ENCODE data around the gene CCDC85A.
A peak's percentile ranks its signal among the peaks of the same experiment; 100 is the strongest.
"Not testable (repeated sequence)": the region's sequence is repeated elsewhere in the genome, so short reads cannot be mapped to it uniquely, and the experiment has no call there.

CCDC85A gene

DNA sequence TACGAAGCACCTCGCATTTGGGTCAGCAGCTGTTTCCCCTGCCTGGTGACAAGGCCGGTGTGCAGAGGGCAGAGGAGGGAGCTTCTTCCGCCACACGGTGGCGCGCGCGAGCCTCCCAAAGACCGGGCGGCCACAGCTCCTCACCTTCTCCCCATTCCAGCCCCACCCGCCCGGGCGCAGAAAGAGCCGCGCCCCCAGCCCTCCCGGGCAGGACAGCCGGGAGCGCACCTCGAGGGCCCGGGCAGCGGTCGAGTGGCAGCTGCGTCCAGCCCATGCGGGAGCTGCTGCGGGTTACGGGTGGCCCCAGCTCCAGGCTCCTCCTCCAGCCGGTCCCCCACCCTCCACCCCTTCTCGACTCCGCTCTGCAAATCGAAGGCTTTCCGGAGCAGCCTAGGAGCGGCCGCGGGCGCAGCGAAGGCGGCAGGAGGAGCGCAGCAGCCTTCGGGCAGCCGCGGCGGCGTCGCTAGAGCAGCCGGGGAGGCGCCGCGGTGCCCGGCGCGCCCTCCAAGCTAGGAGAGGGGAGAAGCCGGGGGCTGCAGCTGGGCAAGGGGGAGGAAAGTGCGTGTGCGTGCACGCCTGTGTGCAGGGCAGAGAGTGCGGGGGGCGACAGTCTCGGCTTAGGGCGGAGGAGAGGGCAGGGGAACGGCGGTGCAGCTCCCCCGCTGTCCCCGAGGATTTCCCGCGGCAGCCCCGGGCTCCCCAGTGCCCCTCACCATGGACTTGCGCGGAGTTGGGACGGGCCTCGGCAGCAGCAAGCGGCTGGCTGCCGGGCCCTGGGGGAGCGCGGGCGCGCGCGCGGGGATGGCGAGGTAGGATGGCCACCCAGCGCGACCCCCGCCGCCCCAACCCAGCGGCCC is at the start of gene CCDC85A:
Gene CCDC85A, plus strand, starts transcription at position 348 of the 857 bp plus-strand sequence. CDS start 635 bp downstream, outside the sequence.
- FAIRE-seq (peak; percentile 92), DNase-seq (ENCODE audit: insufficient read length, low spot score) (peak; percentile 84)

DNA sequence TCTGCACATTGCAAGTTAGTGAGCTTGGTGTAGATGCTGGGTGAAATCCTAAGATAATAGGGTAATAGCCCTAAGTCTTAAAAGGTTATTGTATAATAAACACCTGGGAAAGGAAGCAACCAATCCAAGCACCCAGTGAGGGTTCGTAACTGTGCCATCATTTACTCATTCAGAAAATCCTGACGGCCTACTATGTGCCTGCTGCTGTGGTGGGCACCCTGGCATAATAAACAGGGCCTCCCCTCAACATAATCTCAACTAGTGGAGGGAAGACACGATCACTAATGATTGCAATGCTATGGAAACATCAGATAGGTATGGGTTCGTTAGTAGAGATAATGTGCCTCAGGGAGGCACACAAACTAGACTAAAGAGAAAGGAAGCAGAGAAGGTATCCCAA is 48.9 kb upstream of the CCDC85A start:
- DNase-seq (ENCODE audit: insufficient read length, low spot score) = no peak
- FAIRE-seq = no peak

GRCh38 chr2:56142497-56143061 is 41.2 kb upstream of the CCDC85A start:
- not testable (repeated sequence) for DNase-seq (ENCODE audit: insufficient read length, low spot score); FAIRE-seq

- no peak for DNase-seq (ENCODE audit: insufficient read length, low spot score)
- FAIRE-seq = no peak
These were observed 35.9 kb upstream of the CCDC85A start for GRCh38 chr2:56147907-56148306.

DNA sequence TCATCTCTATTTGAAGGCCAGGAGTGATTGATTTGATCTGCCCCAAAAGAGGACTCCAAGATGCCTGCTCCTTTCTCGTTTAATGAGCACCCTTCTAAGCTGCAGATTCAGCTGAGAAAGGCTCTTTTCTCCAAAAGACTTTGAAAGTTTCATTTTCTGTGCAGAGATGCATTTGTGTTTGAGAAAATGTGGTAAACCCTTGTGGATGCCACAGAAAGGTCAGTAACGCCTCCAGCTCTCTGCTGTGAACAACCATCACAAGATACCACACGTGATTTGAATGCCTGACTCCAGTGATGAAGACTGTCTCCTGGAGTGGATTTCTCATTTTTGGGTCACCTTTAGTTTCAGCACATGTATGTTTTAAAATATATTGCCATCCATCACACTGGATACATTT is 35.0 kb upstream of the CCDC85A start:
- FAIRE-seq (no peak), DNase-seq (ENCODE audit: insufficient read length, low spot score) (no peak)

GRCh38 chr2:56151841-56152240 is 31.9 kb upstream of the CCDC85A start:
- no peak for FAIRE-seq
- DNase-seq (ENCODE audit: insufficient read length, low spot score) = no peak

DNA sequence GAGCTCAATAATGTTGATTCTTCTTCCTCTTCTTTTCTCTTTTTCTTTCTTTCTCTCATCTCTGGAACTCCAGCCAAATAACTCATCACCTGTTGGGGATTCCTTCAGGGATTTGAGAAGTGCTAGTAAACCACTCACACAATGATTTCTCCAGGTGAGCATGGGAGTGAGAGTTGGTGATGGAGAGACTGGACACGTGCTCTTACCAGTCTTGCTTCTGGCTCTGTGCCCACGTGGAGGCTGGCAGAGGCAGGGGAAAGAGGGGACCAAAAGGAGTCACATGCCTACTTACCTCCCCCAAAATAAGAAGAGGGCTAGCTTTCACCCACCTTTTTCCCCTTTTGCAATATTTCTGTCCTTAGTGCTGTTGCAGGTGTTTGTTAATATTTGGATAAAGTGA is 28.6 kb upstream of the CCDC85A start:
- FAIRE-seq = no peak

GRCh38 chr2:56159875-56160274 is 23.9 kb upstream of the CCDC85A start:
- FAIRE-seq; DNase-seq (ENCODE audit: insufficient read length, low spot score): not testable (repeated sequence)

More for the DNA sequence above, 28.6 kb upstream of the CCDC85A start:
- no peak for DNase-seq (ENCODE audit: insufficient read length, low spot score)

DNA sequence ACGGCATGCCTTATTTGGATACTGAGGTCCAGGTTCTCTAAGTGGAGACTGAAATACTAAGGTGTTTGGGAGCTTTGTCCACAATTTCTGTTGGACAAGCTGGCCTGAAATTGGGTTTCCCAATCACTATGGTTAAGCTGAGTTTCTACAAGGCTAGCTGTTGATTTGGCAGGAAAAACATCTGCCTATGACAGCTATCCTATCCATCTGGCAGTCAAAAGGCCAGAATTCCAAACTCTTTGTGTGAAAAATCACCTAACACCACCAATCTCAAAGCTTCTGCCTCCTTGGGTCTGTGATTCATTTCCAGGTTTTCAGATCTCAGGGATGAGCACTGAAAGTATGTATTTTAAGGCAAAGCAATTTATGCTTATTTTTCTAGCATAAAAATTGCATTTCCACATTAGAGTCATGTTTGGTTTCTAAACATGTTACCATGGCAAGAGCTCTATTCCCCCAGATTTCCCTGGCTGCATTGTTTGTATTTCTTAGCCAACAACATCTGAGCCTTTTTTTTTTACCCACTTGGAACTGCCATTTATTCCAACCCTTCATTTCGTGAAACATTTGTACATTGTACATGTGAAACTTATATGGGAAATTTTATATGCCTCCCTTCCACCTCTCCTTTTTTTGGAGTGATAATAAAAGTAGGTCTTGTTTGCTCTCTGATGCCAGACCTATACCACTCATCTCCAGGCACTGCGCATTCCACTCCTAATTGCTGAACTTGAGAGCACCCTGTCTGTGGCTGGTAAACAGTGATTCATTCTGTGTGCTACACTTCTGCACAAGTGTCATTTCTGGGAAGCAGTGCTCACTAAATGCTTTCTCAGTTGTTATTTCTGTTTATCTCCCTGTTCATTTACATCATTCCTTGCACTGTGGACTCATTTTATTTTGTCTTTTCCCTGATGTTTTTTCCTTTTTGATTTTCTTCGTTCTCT is 15.9 kb upstream of the CCDC85A start:
- FAIRE-seq (peak; percentile 71), DNase-seq (ENCODE audit: insufficient read length, low spot score) (peak; percentile 27)

- DNase-seq (ENCODE audit: insufficient read length, low spot score) = no peak
- FAIRE-seq = no peak
These were observed 14.3 kb upstream of the CCDC85A start for GRCh38 chr2:56169521-56169920.

DNA sequence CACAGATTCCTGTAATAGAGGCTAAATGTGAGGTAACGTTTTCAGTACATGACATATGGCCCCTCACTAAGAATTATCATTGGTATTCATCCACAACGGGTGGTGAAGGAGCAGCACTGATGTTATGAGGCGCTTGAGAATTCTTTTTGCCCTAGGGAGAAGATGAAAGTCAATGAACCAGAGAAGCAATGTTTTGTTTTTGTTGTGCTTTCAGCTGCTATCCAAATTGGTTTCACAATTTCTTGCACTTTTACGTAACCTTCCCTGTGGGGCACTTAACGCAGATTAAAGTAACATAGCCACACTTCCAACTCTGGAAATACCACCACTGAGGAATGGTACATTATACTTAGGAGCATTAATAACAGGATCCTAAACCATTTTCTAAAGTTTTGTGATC is 13.3 kb upstream of the CCDC85A start:
- DNase-seq (ENCODE audit: insufficient read length, low spot score) = no peak
- FAIRE-seq = no peak

DNA sequence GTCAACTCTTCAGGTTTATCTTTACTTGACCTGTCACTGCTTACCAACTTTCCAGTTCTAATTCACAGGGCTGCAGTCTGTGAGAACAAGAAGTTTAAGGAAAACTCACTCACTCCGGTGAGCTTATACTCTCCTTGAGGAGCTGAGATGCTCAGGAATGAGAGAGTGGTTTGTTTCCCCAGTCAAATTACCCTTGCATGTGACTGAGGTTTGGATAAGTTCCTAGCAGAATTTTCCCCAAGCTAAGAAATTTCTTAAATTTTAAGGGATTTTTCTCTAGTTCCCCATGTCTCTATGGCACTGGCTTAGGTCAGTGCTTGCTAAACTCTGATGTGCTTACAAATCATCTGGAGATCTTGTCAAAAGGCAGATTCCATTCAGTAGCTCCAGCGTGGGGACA is 12.8 kb upstream of the CCDC85A start:
- FAIRE-seq = no peak
- no peak for DNase-seq (ENCODE audit: insufficient read length, low spot score)

DNA sequence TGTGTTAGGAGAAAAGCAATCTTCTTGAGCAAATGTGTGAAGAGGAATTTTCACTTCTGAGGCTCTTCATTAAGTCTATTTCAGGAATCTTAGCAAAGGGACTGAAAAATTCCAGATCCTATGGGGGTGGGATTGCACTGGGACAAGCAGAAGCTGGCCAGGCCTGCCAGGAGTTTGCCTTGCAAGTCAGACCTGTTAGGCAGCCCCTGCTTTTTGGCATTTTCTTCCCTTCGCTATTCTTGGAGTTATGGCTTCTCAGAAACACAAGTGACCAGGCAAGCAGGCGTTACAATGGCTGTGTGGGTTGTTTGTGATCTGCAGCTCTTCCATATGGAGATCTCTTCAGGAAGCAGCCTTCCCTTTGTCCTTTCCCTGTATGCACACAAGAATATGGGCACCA is 8.0 kb upstream of the CCDC85A start:
- FAIRE-seq = no peak
- no peak for DNase-seq (ENCODE audit: insufficient read length, low spot score)

DNA sequence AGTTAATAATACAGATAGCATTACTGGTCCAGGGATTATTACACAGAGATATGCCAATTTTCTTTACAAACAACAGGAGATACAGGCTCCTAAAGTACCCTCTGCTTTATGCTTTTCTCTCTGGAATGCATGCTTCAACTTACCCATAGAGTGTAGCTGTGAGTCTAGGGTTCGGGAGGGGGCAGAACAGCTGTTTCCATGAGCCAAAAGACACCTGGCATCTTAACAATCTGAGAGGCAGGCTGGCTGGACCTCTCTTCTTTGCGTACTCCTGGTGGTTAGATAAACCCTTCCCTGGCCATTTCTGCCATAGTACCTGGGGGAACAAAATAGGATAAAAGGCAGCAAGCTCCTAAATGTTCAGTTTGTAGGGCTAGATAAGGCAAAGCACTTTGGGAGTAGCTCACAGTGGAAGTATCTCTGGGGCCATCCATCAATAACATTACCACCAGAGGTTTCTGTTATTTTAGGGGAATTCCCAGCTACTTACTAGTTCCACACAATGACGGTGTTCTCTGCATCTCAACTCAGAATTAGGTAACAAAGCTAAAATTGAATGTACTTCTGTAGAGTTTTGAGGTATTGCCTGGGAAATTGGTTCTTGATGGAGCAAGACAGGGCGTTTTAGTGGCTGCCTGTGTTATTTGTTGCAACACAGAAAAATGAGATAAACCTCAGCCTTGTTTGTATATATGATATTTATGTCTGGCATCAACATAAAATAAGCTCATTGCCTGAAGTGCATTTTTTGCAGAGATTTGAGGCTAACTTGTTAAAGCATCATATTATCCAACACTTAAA is 6.2 kb upstream of the CCDC85A start:
- DNase-seq (ENCODE audit: insufficient read length, low spot score) = no peak
- no peak for FAIRE-seq

DNA sequence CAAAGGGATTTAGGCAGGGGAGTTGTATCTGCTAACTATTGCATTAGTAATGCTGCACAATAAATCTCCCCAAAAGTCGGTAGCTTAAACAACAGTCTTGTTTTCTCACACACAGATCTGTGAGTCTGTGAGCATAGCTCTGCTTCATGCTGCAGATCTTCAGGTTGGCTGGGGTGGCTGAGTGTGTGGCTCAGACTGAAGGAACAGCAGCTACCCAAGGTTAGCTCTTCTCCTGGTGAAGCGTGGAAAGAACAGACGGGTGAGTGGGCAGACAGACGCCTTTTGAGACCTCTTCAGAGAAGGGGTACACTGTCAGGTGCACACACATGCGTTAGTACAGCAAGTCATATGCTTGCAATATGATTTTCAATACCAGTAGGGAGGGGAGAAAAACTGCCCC is 3.9 kb upstream of the CCDC85A start:
- DNase-seq (ENCODE audit: insufficient read length, low spot score) = no peak
- no peak for FAIRE-seq

DNA sequence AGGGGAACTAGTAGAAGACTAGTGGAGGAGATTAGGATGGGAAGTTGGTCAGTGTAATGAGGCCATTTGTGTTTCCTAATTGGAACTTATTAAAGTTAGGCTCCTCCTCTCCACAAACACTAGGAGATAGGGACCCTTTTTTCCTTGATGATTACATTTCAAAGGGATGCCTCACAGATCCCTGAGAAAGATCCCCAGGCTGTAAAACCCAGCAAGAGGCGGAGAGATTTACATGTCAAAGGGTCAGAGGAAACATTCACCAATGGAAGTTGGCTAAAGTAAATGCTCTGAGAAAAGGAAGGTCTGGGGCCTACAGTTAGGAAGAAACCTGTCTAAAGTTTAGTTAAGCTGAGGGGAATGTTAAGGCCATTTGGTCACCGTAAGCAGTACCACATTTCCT is 1.4 kb upstream of the CCDC85A start:
- no peak for DNase-seq (ENCODE audit: insufficient read length, low spot score)
- FAIRE-seq = no peak

GRCh38 chr2:56184500-56185011 is 766 bp downstream of the CCDC85A start:
- FAIRE-seq = peak; percentile 70
- peak; percentile 27 for DNase-seq (ENCODE audit: insufficient read length, low spot score)

DNA sequence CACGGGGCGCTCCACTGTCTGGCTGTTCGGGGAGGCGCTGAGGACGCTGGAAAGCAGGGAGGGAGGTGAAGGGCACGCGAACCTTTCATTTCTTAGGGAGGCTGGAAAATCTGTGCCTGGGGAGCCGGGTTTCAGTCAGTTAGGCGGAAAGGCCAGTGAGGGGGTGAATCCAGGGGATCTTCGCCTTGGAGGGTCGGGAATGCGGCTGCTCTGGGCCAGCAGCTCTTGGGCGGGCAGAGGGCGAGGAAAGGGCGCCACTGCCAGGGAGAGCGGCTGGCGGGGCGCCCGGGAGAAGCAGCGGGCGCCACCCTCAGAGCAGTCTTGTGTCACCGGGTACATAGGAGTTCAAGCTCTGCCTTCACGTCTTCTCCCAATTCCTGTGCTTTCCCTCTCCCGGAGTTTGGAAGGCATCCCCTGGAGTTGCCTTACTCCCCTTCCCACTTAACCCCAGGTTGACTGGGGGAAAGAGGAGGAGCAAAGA is 1.4 kb downstream of the CCDC85A start:
- FAIRE-seq (no peak), DNase-seq (ENCODE audit: insufficient read length, low spot score) (peak; percentile 41)

DNA sequence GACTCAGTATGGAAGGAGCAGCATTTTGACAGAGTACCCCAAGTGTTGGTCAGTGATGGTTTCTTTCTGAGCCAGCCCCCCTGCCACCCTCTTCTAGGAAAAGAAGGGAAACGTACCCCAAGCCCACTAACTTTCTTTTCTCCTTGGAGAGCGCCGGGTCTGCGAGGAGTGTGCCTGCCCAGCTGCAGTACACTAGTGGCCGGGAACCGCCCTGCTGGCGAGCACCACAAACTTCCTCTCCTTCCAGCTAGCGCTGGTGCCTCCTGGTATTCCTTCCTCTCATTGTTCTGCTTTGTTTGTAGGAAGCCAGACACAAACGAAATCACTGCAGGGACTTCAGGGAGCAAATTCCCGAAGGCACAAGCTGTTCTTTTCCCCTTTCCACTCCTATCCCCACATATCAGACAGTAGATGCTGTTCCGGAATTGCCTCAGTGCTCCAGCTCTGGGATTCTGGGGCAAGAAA is 1.8 kb downstream of the CCDC85A start:
- peak; percentile 60 for DNase-seq (ENCODE audit: insufficient read length, low spot score)
- peak; percentile 80 for FAIRE-seq

- peak; percentile 86 for FAIRE-seq
- DNase-seq (ENCODE audit: insufficient read length, low spot score) = peak; percentile 72
These were observed 7.8 kb downstream of the CCDC85A start for GRCh38 chr2:56191617-56192016.

All from HTR-8/SVneo (cell line).